Cardiac septum (tissue), 1 donor: ENCODE results near the gene ACTC1. TPM values are rescaled to one million over a fixed set of nuclear protein-coding genes. Genes with fewer than 3 reads are reported as not detected.
"Not testable (repeated sequence)": the region's sequence is repeated elsewhere in the genome, so short reads cannot be mapped to it uniquely, and the experiment has no call there.

Experiments
- DNase-seq: peaks from one replicate; pipeline ENCODE4 v3.0.0-alpha.2; 2020; ENCODE audit warnings: low spot score
- intact Hi-C: fragments of 100-400 bp; cut with DNase I; formaldehyde crosslinking; loops from one replicate; pipeline ENCODE4 v1.14.0; 2022
- long read RNA-seq: library from polyadenylated mRNA; unstranded; transcript quantifications from one replicate; pipeline ENCODE4 v2.0.0, GENCODE V29; 2021
- total RNA-seq: library from RNA; stranded (reverse); fragmentation: NEBNext Ultra II Directional; extraction: Animal tissue kit (Norgen Biotek cat#: 25700); gene quantifications from one replicate; pipeline ENCODE4 v1.2.1, GENCODE V29; 2021
- donor health status: DM: no; HTN: no; CAD: no.

Gene ACTC1
- total RNA-seq = 11,631 TPM
- long read RNA-seq, transcript ACTC1-206 (6 exons, 1,396 nt) = minor isoform, 23 of 8,393 reads
- long read RNA-seq, transcript ACTC1-201 (7 exons, 3,694 nt) = major isoform, 6,202 of 8,393 reads
- long read RNA-seq, partial matches to known transcripts = 2,104 of 8,393 reads
- long read RNA-seq, other reads (novel, unspliced or antisense) = 62 of 8,393 reads

DNA sequence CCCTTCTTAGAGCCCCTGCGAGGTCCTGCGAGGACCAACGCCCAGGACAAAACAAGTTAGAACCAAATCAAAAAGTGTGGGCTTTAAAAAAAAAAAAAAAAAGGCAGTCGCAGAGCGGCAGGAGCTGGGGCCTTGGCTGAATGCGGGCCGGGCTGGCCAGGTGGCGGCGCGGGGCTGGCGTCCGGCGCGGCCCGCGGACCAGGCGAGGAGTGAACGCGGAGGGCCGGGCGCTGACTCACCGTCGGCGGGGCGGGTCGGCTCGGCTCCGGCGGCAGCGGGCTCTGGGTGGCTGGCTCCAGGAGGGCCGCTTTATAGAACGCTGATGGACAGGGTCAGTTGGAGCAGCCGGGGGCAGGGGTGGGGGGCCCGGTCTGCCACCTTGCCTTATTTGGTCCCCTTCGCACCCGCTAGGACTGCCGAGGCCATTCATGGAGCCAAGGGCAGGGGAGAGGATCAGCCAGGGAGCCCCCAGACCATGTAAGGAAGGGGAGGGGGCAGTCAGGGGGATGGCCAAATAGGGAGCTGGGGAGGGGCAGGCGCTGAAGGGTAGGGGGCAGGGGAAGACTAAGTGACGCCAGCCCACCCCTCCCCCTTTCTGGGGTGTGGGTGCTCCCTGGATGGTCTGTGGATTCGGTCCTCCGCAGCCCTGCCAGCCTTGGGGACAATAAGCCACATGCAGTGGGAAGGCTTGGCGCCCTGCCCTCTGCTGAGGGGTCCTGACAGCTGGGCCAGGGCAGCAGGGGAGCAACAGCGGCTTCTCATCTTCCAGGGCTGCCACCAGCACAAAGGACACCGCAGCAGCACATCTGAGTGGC lies at the start of gene ACTC1:
Gene ACTC1 (minus strand): TSS at position 283 of the 815 bp plus-strand sequence. CDS start 741 bp downstream, outside the sequence.
- peak; percentile 89 for DNase-seq
- intact Hi-C loops = loop anchor here (2.0 to 10.0 kb wide), 3 partner anchors 59 to 105 kb away; no protein-coding TSS in a partner anchor

DNA sequence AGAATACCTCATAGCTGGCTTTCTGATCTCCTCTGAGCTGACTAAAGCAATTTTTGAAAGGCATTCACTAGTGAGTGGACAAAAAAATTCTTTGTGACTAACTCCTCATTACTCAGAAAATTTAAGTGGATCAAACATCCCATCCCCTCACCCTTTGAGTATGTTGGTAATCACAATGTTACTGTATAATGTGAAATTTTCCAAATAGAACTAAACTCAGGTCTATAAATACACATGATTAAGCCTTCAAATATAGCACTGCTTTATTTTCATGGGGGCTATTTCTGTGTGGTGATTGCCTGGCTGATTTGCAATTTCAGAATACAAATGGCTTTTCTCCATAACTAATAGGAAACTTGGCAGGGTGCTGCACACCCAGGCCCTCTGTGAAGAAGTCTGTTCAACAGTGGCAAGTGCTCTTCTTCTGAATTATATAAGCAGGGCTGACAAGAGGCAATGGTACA lies 45.9 kb upstream of the ACTC1 start:
- no peak for DNase-seq
- intact Hi-C loops = no loop called here

DNA sequence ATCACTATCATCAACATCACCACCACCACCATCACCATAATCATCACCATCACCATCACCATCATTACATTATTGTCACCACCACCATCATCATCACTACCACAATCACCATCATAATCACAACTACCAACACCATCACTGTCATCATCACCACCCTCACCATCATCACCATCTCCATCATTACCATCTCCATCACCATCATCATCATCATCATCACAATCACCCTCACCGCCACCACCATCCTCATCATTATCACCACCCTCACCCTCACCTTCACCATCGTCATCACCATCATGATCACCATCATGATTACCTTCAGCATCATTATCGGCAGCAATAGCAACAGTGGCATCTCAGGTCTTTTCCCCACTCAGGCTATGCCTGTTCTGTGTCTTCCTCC lies 42.9 kb upstream of the ACTC1 start:
- DNase-seq = no peak
- intact Hi-C loops = no loop called here

DNA sequence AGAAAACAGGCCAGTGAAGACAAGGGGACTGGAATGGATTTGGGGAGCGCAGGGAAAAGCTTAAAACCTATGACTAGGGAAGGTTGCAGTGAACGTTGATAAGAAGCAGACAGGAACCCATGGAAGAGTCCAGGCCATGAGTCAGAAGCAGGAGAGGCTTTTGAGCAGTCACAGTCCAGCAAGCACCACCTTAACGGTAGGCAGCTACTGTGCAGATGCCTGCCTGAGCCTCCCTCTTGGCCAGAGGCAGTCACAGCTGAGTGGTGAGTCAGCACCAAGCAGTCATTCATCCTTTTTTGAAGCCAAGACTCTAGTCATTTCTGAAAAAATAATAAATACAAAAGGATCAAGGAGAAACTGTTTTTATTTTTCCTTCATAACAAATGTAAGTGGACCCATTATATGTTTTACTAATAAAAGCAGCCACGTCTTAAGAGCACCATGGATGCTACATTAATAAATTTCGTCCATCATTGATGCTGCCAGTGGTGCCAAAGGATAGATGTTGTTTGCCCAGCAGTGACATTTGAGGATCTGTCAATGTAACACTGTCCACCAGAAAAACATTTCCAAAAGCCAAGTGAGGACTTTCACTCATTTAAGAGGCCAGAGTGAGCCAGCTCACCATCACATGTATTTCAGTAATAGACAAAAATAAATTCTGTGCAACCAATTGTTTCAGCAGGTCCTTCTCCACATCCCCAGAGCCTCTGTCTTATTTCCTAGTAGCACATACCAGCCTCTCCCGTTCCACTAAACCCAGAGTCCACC lies 42.1 kb upstream of the ACTC1 start:
- DNase-seq = no peak

DNA sequence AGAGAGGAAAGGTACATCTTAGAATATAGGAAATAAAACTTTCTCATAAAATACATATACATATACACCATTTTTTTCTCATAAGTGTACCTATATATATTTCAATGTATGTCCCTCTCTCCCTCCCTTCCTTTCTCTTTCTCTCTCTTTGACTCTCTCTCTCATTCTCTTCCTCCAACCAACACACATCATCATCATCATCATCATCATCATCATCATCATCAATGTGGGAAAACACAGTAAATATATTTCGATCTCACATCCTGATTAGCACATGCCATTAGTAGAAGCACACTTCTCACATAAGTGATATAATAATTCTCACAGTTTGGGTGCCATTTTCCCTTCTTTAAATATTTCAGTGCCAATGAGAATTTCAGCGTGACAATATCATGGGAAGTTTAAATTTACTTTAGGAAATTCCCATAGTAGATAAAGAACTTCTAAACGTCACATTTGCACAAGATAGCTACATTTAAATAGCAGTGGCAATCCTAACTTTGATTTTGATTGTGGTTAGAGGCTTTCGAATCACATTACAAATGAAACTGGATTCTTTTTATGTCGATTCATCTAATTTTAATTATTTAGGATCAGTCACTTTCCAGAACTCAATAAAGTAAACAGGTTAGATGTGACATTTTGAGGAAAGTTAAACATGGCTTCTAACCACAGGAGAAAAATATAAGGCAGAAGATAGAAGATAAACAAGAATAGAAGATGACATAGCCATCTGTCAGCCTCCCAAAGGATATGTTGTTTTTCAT lies 33.0 kb upstream of the ACTC1 start:
- intact Hi-C loops = no loop called here

More for the DNA sequence above, 42.1 kb upstream of the ACTC1 start:
- intact Hi-C loops = no loop called here

DNA sequence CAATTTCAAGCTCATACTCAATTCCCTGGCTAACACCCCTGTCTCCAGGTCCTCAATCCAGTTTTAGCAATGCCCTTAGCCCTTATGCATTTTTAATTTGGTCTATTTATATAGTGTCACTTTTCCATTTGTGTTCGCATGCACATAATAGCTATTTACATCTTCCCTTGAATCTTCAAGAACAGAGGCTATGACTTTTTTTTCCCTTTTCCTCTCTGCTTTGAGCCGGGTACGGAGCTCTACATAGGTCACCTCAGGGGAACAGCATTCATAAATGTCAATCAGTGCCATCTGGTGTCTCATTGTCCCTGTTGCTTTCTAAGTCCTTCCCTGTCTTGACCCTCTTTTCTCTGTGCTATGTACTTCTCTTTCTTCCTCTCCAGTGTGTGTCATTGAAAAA lies 26.5 kb upstream of the ACTC1 start:
- DNase-seq = no peak

More for the DNA sequence above, 33.0 kb upstream of the ACTC1 start:
- no peak for DNase-seq

DNA sequence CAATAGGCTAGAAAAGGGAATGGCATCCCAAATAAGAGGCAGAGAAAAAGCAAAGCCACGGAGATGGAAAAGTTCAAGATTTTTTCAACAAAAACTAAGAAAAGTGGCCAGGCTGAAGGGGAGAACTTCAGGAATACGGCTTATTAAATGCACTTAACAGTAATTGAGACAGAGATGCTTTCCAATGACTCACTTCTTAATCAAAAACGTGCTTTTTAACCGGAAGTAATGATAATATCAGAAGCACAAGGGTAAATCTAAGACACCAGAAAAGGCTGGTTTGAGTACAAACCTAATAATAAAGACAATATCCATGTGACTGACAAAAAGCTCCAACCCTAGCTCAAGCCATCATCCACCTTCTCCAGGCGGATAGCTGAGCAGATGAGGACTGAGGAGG lies 24.8 kb upstream of the ACTC1 start:
- intact Hi-C loops = no loop called here
- no peak for DNase-seq

More for the DNA sequence above, 26.5 kb upstream of the ACTC1 start:
- intact Hi-C loops = no loop called here

DNA sequence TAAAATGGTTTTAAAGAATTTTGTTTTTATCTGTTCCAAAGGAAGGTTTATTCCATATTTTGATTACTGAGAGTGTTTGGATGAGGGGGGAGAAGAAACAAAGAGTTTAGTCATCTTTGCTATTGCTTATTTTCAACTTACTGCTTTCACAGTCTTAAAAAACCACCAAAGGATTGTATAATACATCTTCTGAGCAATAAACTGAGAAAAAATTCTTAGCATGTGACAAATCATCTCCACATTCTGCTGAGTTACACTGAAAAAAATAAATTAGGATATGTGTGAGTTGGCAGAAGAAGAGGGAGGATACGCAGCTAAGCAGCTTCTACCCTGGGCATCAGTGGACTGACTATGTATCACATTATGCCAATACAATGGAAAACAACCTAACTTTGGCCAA lies 23.2 kb upstream of the ACTC1 start:
- no peak for DNase-seq
- intact Hi-C loops = no loop called here

DNA sequence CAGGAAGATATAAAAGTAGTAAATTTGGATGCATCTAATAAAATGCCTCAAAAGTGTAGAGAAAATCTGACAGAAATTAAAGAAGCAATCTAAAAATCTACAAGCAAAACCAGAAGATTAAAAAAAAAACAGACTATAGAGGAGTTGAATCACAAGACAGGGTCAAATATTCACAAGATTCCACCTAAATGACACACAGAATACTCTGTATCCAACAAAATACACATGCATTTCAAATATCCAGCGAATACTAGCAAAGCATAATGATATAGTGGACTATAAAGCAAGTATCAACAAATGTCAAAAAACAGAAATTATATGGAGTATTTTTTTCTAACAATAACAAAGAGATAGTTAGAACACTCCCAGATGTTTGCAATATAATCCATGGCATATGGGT lies 20.5 kb upstream of the ACTC1 start:
- no peak for DNase-seq
- intact Hi-C loops = no loop called here

DNA sequence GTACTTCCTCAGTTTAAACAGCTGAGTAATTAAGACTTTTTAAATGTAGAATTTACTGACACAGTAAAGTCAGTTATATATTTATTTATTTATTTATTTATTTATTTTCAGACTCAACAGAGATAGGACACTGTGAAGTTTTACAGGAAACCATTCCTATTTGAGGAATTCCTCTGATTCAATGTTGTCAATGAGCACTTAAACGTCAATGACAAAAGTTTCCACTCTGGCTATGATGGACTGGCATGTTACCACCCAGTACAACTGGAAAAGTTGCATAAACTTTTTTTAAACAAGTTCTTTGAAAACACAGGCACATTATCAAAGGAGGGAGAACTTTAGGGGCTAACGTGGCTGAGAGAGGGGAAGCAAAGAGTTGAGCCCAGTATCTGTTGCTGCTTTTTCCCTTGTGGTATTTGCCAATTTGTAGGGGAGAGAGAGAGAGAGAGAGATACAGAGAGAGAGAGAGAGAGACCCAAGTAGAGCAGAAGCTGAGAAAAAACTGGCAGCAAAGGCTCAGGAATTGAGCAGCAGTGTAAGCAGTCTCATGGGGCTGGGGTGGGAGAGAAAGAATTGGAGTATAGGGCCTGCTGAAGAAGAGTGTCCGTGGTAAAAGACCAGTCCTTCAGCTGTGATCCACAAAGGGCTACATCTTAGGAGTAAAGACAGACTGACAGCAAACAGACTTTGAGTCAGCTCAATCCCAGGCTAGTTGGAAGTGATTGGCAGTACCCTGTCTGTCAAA lies 18.3 kb upstream of the ACTC1 start:
- intact Hi-C loops = no loop called here
- DNase-seq = no peak

DNA sequence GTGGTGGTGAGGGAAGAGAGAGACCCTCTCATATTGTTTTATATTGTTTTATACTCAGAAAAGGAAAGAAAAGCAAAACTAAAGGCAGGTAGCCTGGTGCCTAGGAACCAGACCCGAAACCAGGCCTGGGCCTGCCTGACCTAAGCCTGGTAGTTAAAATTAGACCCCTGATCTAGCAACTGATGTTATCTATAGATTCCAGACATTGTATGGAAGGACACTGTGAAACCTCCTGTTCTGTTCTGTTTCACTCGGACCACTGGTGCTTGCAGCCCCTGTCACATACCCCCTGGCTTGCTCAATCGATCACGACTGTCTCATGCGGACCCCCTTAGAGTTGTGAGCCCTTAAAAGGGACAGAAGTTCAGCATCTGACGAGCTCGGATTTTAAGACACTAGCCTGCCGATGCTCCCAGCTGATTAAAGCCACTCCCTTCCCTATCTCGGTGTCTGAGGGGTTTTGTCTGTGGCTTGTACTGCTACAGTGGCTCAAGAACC lies 17.6 kb upstream of the ACTC1 start:
- DNase-seq, intact Hi-C loops: not testable (repeated sequence)

DNA sequence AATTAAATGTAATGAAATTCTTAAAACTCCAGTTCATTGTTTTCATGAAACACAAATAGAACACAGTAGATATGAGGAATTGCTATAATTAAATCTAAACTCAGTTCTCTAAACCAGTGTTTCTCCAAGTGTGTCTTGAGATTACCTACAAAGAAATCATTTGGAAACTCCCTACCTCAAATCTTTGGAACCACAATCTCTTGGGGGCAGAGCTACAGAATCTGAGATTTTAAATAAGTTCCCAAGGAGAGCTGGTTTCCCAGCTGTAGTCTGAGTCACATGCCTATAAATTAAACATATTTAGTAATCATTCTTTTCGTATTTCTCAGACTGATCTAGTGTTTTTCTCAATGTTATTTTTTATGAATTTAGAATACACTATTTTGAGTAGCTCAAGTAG lies 17.0 kb upstream of the ACTC1 start:
- no peak for DNase-seq
- intact Hi-C loops = no loop called here

DNA sequence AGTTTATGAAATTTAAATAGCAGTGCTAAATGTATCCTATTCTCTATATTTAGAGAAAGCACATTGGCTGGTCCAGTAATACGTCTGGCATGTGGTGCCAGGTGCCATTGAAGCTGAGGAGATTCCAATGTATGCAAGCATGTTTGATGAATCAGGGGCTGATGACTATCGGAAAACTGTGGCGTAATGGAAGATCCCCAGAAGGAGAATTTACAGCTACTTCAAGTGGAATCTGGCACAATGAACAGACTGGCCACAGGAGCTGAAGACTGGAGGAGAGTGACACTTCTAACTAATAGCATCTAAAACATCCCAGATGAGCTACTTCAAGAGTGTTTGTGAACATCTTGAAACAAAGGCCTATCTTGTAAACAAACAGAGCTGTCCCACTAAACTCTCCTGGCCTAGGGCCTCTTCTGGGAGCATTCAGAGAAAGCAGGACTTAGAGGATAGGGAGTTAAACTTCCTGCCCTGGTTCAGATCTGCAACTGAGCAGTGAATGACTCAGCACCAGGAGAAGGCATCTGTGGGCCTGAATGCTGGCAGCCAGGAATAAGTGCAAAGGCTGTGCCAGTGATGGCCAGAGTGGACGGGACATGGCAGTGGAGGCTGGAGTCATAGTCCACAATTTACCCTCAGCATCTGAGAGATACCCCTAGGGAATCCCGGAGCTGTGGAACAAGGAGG lies 15.2 kb upstream of the ACTC1 start:
- intact Hi-C loops = no loop called here
- DNase-seq = no peak

DNA sequence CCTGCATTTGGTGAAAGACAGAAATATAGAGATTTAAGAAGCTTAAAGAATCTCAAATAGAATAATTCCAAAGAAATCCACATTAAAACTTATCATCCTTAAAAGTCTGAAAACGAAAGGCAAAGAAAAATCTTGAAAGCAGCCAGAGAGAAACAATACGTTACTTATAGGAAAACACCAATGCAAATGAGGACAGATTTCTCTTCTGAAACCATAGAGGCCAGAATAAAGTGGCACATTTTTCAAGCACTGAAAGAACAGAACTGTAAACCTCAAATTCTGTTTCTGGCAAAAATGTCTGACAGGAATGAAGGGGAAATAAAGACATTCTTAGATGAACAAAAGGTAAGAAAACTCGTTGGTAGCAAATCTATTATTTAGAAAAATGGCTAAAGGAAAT lies 13.8 kb upstream of the ACTC1 start:
- no peak for DNase-seq
- intact Hi-C loops = no loop called here

DNA sequence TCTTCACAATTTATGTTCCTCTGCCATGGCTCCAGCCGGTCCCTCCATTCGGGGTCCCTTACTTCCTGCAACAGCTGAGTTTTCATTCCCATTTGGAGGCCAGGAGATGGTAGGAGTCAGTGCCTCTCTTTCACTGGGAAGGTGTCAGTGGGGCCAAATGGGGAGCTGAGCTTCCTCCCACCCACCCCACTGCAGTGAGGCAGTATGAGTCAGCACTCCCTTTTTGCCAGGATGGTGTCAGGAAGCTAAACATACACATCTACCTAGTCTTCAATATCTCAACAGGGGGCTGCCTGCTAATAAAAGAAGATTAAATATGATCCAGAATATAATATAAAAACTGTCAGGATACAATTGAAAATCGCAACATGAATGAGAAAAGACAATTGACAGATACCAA lies 12.7 kb upstream of the ACTC1 start:
- intact Hi-C loops = no loop called here
- DNase-seq = no peak

DNA sequence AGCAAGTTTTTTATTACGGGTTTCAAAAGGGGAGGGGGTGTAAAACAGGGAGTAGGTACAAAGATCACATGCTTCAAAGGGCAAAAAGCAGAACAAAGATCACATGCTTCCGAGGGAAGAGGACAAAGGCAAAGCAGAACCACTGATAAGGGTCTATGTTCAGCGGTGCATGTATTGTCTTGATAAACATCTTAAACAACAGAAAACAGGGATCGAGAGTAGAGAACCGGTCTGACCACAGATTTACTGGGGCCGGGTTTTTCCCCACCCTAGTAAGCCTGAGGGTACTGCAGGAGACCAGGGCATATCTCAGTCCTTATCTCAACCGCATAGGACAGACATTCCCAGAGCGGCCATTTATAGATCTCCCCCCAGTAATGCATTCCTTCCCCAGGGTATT lies 11.9 kb upstream of the ACTC1 start:
- DNase-seq, intact Hi-C loops: not testable (repeated sequence)

DNA sequence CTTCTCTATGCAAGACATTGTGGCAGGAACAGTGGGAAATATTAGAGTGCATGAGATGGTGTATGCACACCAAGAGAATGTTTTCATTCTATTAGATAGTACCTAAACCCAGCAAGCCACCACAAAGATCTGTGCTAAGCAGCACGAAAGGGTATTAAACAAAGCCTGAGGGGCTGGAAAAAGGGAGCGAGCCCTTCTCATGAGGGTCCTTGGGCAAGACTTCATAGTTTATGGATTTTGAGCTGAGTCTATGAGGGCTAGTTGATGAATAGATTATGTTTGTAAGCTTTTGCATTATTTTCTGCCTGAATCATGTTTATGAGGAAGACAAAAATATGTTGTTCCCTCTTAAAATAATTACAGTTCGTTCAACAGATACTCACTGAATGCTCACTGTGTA lies 9.4 kb upstream of the ACTC1 start:
- DNase-seq = no peak
- intact Hi-C loops = no loop called here

DNA sequence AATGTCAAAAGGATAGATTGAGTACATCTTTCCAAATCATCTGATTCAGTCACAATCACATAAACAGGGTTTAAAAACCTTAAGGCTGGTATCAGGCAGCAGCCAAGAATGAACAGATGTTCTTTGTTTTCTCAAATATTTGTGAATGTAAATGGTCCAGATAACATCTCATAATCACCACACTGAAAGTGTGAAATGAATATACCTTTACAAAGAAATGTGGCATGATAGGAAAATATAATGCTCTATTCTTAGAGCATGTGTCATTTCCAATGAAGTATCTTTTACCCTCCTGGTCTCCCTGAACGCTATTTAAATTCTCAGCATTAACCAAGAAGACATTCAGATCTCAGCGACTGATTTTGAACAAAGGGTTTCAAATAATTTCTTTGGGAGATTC lies 8.8 kb upstream of the ACTC1 start:
- DNase-seq = no peak
- intact Hi-C loops = no loop called here
